GM12891 (cell line): Measurements from ENCODE around the gene KRTAP5-11.

Experiments
- PAX5 ChIP-seq: IDR thresholded peaks from 2 replicates; pipeline ENCODE4 v1.6.1; 2011; ENCODE audit warnings: low read length, moderate library complexity, mild to moderate bottlenecking; ENCODE audit not compliant: insufficient read depth, severe bottlenecking
- POLR2A ChIP-seq: IDR thresholded peaks from 2 replicates; pipeline ENCODE4 v1.6.1; 2011; ENCODE audit warnings: low read depth, low read length, control low read depth
- POLR2AphosphoS5 ChIP-seq: IDR thresholded peaks from 2 replicates; pipeline ENCODE4 v1.6.1; 2011; ENCODE audit warnings: low read depth, low read length, control low read depth
- POU2F2 ChIP-seq: IDR thresholded peaks from 2 replicates; pipeline ENCODE4 v1.6.1; 2011; ENCODE audit warnings: low read depth, mild to moderate bottlenecking, control low read depth, low read length, moderate library complexity
- SPI1 ChIP-seq: IDR thresholded peaks from 2 replicates; pipeline ENCODE4 v1.6.1; 2011; ENCODE audit warnings: low read depth, low read length, control low read depth
- TAF1 ChIP-seq: IDR thresholded peaks from 2 replicates; pipeline ENCODE4 v1.6.1; 2011; ENCODE audit warnings: low read depth, low read length, control low read depth

GRCh38 chr11:71537537-71537936 lies 45.1 kb downstream of the KRTAP5-11 start:
- TF ChIP-seq POLR2A (no peak), TAF1 (no peak), POLR2AphosphoS5 (no peak), PAX5 (no peak), SPI1 (no peak), POU2F2 (no peak)
